Measurements from ENCODE around the gene CDCA7L.
"Not testable (repeated sequence)": the region's sequence is repeated elsewhere in the genome, so short reads cannot be mapped to it uniquely, and the experiment has no call there.

The CDCA7L gene

GRCh38 chr7:21902240-21902639 lies 43.5 kb downstream of the CDCA7L start:
- no peak for DNase-seq

GRCh38 chr7:21898265-21898930 lies 47.3 kb downstream of the CDCA7L start:
- DNase-seq = no peak

GRCh38 chr7:21893401-21893800 lies 52.3 kb downstream of the CDCA7L start:
- no peak for DNase-seq

- DNase-seq = no peak
These were observed 54.4 kb downstream of the CDCA7L start for GRCh38 chr7:21891291-21891690.

GRCh38 chr7:21887779-21888178 lies 57.9 kb downstream of the CDCA7L start:
- no peak for DNase-seq

GRCh38 chr7:21887353-21887752 lies 58.3 kb downstream of the CDCA7L start:
- no peak for DNase-seq

- no peak for DNase-seq
These were observed 59.3 kb downstream of the CDCA7L start for GRCh38 chr7:21886396-21886795.

GRCh38 chr7:21884496-21884895 lies 61.2 kb downstream of the CDCA7L start:
- DNase-seq = no peak

GRCh38 chr7:21883501-21883900 lies 62.2 kb downstream of the CDCA7L start:
- DNase-seq = not testable (repeated sequence)

- no peak for DNase-seq
These were observed 62.6 kb downstream of the CDCA7L start for GRCh38 chr7:21883069-21883468.

- no peak for DNase-seq
These were observed 75.8 kb downstream of the CDCA7L start for GRCh38 chr7:21869785-21870402.

- no peak for DNase-seq
These were observed 77.2 kb downstream of the CDCA7L start for GRCh38 chr7:21868576-21868850.

- no peak for DNase-seq
These were observed 77.7 kb downstream of the CDCA7L start for GRCh38 chr7:21867816-21868575.

GRCh38 chr7:21867226-21867625 lies 78.5 kb downstream of the CDCA7L start:
- DNase-seq = no peak

GRCh38 chr7:21866731-21867130 lies 79.0 kb downstream of the CDCA7L start:
- no peak for DNase-seq

GRCh38 chr7:21865631-21866204 lies 80.0 kb downstream of the CDCA7L start:
- DNase-seq = not testable (repeated sequence)

GRCh38 chr7:21851559-21851967 lies 94.1 kb downstream of the CDCA7L start:
- no peak for DNase-seq

All from GOT3 (cell line).